NCI-H526 treated with DMSO at 0.1 percent for 48 hours (cell line): ENCODE data around the gene ITCH.
"Not testable (repeated sequence)": the region's sequence is repeated elsewhere in the genome, so short reads cannot be mapped to it uniquely, and the experiment has no call there.

ENCODE experiments used
- DNase-seq: peaks from one replicate; lab custom pipeline; 2025; lab: John Stamatoyannopoulos, UW

Gene ITCH

DNA sequence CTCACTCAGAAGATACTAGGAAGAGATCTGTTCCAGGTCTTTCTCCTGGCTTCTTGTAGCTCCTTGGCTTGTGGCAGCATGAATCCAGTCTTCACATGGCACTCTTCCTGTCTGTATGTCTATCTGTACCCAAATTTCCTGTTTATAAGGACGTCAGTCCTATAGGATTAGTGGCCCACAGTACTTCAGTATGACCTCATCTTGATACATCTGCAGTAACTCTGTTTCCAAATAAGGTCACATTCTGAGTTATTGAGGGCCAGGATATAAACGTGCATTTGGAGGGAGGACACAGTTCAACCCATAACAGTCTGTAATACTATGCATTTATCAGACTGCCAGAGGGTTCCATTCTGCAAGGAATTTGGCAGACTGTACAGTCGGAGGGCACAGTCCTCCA is 95.6 kb downstream of the ITCH start:
- DNase-seq = no peak

DNA sequence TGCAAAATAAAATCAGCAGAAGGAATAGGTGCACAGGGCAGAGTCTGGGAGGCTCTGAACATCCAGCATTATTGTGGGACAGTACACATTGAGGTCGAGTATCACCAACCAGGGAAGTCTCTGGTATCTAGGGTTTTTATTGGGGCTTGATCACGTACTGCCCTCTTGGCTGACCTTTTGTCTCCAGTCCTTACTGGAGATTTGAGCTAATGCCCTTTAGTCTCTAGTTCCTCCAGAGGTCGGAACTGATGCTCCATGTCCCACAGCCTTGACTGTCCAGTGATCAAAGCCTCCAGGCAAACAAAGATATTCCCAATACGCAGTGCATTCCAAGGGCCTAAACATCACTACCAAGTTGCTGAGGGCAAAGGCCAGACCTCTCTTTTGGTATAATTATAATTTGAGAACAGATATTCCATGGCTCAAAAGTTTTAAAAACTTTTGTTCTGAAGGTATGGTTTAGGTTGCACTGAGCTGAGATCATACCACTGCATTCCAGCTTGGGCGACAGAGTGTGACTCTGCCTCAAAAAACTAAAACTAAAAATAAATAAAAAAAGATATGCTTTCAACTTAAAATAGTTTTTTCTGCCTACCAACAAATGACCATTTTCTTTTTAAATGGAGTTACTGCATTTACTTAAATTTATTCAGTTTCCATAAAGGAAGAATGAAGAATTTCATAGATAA is 96.3 kb downstream of the ITCH start:
- no peak for DNase-seq

DNA sequence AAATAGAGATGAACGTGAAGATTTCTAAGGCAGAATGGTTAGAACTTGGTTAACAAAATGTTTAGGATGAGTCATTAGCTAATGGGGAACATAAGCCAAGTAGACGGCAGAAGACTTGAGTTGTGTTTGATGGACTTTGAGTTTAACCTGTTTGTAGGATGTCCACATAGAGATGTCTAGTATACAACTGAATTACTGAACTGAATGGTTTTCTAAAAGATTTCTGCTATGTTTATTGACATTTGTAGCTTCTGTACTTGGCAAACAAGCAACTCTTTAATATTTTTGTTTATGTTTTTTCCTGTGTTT is 98.7 kb downstream of the ITCH start:
- no peak for DNase-seq

DNA sequence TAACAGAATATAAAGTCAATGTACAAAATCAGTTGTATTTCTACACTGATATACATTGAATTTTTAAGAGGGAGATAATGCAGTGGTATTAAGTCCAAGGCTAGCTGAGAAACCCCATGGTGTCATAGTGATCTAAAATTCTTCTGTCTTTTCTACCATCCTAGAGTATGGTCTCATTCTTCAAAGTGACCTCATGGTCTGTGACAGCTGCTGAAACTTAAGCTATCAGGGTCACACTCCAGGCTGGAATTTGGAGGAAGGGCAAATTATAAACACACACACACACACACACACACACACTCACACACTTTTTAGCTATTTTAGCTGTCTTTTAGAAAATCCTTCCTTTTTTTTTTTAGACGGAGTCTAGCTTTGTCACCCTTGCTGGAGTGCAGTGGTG is 105.9 kb downstream of the ITCH start:
- DNase-seq = no peak

DNA sequence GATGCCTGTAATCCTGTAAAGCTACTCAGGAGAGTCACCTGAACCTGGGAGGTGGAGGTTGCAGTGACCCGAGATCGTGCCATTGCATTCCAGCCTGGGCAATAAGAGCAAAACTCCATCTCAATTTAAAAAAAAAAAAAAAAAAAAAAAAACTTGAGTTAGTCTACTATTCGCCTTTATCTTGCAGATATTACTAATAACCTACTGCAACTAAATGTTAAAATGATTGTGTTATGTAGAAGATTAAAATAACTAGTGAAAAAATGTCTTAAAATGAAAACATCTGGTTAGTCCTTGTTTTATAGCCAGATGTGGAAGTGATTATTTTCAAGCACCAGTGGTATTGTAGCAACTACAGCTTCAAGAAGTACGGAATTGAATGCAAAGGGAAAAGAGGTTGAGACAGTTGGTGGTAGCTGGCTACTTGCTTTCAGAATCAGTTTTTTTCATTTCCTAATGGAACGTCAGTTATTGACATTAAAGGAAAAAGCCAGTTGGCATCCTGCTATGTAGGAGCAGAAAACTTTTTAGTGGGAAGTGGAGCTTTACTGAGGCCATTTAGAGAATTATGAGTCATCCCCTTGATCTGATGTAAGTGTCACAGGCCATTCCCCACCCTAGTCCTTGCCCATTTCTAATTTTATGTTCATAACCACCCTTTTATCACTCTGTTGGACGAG is 109.3 kb downstream of the ITCH start:
- DNase-seq = no peak

DNA sequence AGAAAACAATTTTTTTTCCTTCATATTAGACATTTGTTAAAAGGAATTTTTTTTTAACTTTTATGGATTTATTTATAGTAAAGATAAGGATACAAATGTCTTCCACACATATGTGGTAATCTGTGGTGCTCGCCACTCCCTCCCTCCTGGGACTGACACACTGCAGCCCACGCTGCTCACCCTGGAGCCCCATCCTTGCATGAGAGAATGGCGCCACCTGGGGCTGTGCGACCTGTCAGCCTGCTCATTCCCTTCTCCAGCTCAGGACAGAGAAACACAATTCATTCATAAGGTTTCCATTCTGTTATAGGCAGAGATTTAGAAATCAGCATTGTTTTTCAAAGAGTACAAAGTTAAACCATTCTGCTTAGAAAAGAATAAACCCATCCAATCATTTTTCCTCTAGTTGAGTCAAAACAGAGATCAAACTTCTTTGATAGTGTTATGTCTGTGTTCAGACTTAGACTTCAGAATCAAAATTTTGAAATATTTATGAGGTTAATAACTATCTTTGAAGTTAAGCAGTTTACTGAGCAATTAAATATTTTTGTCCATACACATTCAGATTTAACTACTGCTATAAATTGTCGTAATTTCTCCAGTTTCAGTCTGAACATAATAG is 110.3 kb downstream of the ITCH start:
- DNase-seq = peak; percentile 8

DNA sequence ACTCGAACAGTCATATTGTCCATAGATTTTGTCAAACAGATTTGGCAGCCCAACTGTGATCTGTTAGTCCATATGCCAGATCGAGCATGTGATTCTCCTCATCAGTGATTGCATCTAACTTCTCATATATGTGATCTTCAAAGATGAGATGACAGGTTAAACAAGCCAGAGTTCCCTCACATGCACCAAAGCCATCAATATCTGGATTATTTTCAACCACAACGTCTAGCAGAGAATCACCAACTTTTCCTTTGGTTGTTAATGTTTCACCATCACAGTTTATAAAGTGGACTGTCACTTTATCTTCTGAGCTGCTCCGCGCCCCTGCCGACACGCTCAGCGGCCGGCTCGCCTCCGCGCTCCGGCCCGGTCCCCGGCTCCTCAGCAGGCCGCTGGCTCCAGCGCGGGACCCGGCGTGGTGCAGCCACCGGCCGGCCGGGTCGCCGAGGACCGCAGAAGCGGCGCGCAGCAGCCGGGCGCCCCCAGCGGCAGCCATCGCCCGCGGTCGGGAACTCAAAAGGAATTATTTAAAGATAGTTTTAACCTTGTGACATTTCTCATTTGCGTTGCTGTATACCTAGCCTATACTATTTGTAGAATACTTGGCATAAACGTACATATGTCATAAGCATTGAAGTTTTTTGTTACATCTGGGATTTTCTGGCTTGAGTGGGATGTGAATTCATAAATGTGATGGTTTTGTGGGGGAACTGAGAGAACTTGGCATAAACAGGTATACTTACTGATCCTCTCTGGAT is 113.1 kb downstream of the ITCH start:
- DNase-seq = no peak

DNA sequence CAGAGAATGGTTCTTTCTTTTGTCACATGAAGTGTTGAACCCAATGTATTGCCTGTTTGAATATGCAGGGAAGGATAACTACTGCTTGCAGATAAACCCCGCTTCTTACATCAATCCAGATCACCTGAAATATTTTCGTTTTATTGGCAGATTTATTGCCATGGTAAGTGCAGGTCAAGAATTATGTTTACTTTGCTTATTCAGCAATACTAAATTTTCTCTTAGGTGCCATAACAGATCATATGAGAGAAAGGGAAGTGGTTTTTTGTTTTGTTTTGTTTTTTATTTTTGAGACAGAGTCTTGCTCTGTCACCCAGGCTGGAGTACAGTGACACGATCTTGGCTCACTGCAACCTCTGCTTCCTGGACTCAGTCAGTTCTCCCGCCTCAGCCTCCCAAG is 116.6 kb downstream of the ITCH start:
- DNase-seq = no peak

DNA sequence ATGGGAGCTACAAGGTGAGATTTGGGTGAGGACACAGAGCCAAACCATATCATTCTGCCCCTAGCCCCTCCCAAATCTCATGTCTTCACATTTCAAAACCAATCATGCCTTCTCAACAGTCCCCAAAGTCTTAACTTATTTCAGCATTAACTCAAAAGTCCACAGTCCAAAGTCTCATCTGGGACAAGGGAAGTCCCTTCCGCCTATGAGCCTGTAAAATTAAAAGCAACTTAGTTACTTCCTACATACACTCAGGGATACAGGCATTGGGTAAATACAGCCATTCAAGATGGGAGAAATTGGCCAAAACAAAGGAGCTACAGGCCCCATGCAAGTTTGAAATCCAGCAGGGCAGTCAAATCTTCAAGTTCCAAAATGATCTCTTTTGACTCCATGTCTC is 119.1 kb downstream of the ITCH start:
- DNase-seq = not testable (repeated sequence)

DNA sequence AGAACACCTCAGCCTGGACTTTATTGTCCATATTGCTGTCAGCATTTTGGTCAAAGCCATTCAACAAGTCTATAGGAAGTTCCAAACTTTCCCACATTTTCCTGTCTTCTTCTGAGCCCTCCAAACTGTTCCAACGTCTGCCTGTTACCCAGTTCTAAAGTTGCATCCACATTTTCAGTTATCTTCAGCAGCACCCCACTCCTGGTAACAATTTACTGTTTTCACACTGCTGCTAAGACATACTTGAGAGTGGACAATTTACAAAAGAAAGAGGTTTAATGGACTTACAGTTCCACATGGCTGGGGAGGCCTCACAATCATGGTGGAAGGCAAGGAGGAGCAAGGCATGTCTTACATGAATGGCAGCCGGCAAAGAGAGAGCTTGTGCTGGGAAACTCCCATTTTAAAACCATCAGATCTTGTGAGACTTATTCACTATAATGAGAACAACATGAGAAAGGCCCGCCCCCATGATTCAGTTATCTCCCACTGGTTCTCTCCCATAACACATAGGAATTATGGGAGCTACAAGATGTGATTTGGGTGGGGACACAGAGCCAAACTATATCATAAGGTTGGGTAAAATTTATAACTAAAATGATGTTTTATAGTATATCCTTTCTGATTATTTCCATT is 120.6 kb downstream of the ITCH start:
- not testable (repeated sequence) for DNase-seq

DNA sequence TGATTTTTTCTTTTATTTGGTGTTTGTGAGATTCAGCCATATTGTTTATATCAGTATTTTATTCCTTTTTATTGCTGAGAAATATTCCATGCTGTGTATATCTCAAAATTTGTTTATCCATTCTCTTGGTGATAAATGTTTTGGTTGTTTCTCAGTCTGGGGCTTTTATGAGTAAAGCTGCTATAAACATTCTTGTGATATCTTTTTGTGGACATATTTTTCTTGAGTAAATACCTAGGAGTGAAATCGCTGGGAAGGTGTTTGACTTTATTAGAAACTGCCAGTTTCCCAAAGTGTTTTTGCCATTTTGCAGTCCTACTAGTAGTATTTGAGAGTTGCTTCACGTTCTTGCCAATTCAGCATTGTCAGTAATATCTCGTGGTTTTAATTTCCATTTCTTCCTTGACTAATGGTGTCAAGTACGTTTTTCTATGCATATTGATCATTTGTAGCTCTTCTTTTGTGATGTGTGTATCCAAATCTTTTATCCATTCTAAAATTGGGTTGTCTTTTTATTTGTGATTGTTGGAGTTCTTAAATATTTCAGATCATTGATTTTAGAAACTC is 122.1 kb downstream of the ITCH start:
- DNase-seq = no peak

DNA sequence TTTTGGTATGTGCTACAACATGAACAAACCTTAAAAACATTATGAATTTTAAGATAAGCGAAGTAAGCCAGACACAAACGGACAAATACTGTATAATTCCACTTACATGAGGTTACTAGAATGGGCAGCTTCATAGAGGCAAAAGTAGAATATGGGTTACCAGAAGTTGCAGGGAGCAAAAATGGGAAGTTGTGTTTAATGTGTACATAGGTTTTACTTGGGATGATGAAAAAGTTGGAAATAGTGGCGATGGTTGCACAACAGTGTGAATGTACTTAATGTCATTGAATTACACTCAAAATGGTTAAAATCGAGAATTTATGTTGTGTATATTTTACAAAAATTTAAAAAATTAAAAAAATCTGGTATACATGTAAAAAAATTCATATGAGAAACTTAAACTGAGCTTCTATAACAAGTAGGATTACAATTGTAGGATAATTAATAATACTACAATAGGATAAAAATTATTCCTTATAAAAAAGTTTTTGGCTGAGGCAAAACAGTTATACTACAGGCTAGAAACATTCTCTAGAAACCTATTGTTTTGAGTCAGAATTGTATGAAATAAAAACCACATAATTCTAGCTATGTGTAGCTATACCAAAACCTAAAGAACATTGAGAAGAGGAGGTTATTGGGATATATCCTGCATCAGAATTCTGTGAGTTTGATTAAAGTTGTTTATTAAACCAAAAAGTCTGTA is 128.3 kb downstream of the ITCH start:
- DNase-seq = no peak

DNA sequence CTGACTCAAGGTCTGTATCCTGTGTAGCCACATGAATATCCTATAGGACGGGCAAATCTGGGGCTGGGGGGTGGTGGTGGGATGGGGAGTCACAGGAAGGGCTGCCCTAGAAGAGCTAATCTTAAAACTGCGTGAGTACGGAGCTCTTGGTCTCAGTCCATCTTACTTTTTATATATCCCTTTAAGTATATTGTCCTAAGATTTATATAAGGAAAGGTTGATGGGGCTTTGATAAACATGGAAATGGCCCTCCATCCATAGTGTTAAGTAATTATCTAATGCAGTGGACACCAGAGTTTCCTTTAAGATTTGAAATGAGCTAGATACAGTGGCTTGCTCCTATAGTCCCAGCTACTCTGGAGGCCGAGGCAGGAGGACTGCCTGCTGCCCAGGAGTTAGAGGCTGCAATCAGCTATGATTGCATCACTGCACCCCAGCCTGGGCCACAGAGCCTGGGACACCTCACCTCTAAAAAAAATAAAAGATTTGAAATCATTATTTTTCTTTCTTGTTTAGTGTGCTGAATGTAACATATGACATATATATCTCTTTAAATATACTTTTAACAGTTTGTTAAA is 128.9 kb downstream of the ITCH start:
- no peak for DNase-seq

DNA sequence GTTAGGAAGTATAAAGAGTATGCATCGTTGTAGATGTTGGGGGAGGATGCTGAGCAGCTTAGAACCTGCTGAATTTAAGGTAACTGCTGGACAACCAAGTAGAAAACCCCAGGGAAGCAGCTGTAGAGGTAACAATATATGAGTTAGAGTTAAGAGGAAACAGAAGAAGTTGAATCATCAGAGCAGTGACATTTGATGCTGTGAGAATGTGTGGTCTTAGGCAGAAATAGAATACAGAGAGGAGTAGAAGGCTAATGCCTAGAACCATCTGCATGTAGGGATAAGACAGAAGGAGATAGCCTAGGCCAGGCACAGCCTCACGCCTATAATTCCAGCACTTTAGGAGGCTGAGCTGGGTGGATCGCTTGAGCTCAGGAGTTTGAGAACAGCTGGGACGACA is 130.6 kb downstream of the ITCH start:
- no peak for DNase-seq

DNA sequence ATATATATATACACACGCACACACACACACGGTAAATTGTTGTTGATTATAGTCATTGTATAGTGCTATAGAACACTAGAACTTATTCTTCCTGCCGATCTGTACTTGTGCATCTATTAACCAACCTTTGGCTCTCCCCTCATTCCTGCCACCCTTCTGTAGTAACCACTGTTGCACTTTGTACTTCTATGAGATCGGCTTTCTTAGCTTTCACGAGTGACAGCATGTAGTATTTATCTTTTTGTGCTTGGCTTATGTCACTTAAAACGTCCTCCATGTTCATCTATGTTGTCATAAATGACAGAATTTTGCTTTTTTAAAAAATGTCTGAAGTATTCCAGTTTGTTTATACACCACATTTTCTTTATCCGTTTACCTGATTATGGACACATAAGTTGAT is 132.2 kb downstream of the ITCH start:
- no peak for DNase-seq

DNA sequence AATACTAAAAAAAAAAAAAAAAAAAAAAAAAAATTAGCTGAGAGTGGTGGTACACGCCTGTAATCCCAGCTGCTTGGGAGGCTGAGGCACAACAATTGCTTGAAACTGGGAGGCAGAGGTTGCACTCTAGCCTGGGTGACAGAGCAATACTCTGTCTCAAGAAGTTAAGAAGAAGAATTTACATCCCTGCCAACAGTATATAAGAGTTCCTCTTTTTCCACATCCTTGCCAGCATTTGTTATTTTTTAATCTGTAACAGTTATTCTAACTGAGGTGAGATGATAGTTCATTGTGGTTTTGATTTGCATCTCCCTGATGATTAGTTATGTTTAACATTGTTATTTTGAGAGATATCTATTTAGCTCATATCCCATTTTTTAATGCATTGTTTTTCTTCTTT is 132.8 kb downstream of the ITCH start:
- no peak for DNase-seq

DNA sequence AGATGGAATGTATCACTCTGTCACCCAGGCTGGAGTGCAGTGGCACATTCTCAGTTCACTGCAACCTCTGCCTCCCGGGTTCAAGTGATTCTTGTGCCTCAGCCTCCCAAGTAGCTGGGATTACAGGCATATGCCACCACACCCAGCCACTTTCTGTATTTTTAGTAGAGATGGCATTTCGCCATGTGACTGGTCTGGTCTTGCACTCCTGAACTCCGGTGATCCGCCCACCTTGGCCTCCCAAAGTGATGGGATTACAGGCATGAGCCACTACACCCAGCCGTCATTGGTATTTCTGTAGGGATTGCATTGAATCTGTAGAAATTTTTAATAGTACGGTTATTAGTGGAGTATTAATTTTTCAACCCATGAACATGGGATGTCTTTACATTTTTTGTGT is 134.5 kb downstream of the ITCH start:
- not testable (repeated sequence) for DNase-seq

DNA sequence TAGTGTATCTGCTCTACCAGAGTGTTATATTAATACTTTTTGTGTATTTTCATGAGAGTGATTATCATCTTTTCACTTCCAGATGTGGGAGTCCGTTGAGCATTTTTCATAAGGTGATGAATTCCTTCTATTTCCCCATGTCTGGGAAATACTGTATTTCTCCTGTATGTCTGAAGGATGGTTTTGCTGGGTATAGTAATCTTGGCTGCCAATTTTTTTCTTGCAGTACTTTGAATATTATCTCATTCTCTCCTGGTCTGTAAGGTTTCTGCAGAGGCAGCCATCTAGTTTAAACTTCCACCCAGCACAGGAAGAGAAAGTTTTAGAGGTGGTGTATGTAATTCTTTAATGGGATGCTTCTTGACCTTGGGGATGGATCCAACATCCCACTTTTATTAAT is 137.8 kb downstream of the ITCH start:
- no peak for DNase-seq

DNA sequence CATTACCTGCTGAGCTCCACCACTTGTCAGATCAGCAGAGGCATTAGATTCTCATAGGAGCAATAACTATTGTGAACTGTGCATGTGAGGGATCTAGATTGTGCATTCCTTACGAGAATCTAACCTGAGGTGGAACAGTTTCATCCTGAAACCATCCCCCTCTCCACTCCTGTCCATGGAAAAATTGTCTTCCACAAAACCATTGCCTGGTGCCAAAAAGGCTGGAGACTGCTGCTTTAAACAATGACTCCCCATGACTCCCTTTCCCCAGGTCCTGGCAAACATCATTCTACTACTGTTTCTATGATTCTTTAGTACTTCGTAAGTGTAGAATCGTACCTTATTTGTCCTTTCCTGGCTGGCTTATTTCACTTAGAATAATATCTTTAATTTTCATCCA is 143.4 kb downstream of the ITCH start:
- no peak for DNase-seq

DNA sequence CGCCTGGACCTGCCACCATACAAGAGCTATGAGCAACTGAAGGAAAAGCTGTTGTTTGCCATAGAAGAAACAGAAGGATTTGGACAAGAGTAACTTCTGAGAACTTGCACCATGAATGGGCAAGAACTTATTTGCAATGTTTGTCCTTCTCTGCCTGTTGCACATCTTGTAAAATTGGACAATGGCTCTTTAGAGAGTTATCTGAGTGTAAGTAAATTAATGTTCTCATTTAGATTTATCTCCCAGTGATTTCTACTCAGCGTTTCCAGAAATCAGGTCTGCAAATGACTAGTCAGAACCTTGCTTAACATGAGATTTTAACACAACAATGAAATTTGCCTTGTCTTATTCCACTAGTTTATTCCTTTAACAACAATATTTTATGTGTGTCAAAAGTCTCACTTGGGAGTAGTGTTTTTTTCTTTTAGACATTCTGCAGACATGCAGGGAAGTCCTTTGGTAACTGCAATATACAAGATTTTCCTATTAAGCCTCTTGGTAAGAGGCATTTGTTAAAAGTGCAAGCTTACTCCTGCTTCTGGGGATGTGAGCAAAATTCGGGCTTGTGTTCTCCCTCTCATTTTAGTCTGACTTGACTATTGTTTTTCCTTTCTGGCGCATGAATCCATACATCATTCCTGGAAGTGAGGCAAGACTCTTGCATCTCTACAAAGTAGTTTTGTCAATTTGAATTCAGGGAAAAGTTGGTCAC is 144.8 kb downstream of the ITCH start:
- no peak for DNase-seq

DNA sequence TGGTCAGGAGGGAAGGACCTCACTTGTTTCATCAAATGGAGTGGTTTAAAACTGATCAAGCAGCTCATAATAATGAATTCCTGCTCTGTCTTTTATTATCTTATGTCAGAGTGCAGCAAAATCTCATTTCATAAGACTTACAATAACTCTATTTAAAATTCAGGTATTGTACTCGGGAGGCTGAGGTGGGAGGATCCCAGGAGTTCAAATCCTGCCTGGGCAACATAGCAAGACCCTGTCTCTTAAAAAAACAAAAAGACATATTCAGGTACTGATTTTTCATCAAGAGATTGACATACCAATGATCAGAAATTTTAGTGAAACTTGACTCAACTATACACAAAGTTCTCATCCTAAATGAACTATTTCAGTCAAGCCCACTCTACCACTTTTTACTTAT is 147.5 kb downstream of the ITCH start:
- DNase-seq = no peak
